Iris pigment epithelial cell (primary cell): ENCODE measurements around the gene SLC4A11.

Experiments used
- DNase-seq: peaks from one replicate; pipeline ENCODE4 v3.0.0-alpha.2; 2011; ENCODE audit warnings: low read depth

SLC4A11 gene

GRCh38 chr20:3239026-3239866 lies at the start of gene SLC4A11:
Gene SLC4A11, minus strand, starts transcription at chr20:3239190. Its CDS starts 53 bp downstream, at chr20:3239137.
- DNase-seq = peak; percentile 75

DNA sequence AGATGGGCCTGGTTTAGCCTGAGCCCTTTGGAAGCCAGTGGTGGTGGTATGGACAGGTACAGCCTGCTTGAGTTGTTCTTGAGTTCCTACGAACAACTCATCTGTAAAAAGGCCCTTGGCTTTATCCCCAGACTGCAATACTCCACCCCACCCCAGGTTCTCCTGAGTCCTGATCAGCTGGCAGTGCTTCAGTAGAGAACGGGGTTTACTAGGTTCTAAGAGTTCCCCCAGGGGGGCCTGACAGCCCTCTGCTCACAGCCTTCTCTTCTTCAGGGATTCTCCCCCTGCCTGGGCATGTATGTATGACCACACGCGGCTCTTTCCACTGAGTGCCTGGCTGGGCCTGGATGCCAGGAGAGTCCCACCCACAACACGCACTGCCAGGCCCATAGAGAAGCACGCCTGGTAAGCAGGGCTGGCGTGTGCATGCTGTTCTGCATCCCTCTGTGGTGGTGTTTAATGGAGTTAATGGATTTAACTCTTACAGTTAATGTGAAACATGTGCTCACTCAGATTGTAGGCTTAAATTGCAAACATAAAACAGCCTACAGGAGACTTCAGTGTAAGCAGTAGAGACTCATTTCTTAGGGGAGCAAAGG lies 44.3 kb upstream of the SLC4A11 start:
- DNase-seq = no peak

GRCh38 chr20:3282271-3283221 lies 43.6 kb upstream of the SLC4A11 start:
- no peak for DNase-seq

DNA sequence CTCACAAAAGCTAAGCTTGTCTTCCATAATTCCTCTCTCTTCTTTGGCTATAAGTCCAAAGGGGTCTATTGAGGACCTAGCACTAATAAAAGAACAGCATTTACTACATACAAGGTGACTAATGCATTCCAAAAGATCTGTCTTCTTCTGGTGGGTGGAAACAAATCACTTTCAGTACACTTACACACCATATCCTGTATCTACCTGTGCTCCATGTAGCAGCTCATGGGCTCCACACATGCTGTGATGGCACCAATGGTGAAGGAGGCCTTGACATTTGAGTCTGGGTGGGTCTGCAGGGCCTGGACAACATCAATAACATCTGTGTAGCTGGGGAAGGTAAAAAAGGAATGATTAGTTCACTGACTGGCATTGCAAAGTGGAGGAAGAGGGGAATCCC lies 42.4 kb upstream of the SLC4A11 start:
- peak; percentile 12 for DNase-seq

- no peak for DNase-seq
Measured at GRCh38 chr20:3279761-3280160, 40.8 kb upstream of the SLC4A11 start.

DNA sequence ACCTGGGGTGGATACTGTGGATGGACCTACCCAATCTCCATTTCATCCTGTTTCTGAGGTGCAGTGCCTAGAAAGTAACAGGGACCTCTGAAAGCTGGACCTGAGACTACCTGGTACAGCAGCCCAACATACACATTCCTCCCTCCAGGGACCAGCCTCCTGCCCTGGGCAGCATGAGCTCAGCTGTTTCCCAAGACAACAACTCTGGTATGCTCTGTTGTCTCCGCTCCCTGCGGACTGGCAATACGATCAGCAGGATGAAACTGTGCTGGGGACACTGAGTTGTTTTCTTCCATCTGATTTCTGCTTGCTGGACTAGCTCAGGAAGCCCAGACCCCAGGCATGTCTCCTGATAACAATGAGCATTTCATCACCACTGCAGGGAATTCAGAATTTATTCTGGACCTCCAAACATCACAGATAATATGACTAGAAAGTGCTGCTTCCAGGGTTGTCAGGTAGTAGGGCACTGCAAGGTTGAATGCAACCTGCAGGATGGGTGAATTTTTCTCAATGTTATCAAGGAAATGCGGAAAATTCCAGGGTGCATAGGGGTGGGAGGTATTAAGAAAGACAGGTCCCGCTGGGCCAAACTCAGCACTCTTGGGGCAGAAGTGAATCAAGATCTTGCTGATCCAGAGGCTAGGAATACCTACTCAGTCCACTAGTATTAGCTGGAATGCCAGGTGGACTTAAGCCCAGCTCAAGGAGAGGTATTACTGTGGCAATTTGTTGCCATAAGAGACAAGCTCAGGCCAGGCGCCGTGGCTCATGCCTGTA lies 38.9 kb upstream of the SLC4A11 start:
- DNase-seq = no peak

DNA sequence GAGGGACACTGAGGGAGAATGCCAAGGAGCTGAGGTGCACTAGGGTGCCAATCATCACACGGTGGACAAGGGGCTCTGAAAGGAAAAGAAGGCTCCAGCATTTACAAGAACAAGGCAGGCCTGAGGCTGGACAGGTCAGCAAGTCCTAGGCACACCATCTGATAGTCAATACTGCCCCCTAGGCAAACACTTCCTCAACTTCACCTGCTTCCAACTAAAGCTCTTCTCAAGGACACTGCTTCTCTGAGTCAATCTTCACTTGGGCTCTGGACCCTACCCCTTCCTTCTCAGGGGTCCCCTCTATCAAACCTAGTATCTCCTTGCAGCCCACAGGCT lies 37.7 kb upstream of the SLC4A11 start:
- peak; percentile 36 for DNase-seq

GRCh38 chr20:3275966-3276679 lies 37.1 kb upstream of the SLC4A11 start:
- no peak for DNase-seq

DNA sequence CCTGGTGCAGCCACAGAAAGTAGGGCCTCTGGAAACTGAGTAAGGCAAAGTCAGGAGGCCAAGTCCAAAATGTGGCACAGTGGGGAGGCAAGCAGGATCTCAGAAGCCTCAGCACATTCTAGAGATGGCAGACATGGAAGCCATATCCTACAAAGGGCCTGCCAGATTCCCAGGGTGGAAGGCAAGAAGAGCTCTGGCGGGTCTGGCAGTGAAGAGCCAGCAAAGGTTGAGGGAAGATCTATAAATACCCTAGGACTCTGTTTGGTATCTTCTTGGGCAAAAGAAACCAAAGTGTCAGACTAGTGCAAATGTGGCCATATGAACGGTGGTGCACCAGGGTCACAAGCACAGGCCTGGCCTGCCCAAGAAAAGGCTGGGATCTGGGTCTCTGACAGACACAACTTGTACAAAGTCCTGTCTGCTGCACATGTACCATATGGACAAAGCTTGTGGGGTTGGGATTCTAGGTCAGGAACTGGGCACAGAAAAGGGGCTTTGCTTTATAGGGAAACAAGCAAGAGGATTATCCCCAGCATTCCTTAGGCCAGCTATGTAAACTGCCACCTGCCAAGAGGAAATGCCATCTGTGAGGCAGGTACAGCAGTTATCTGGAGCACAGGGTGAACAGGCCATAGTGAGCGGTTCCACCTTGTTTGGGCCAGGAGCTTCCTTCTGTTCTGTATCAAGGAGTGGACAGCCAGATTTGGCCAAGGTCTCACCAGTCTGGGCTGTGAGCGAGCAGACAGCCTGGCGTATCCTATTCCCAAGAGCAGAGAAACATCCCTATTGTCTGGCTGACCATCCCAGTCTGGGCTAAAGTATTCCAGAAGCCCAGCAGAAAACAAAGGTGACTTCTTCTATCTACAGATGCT lies 36.3 kb upstream of the SLC4A11 start:
- DNase-seq = no peak

- no peak for DNase-seq
Measured at GRCh38 chr20:3273371-3273770, 34.4 kb upstream of the SLC4A11 start.

DNA sequence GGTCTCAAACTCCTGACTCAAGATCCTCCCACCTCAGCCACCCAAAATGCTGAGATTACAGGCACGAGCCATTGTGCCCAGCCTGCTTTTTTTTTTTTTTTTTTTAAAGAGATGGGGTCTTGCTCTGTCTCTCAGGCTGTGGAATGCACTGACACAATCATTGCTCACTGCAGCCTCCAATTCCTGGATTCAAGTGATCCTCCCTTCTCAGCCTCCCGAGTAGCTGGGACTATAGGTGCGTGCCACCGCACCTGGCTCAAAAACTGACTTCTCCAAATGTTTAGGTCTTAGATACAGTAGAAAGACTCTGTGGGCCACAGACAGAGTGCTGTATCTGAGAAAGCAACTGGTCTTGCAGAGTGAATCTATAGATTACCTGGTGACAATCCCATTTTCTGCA lies 31.1 kb upstream of the SLC4A11 start:
- DNase-seq = no peak

- peak; percentile 62 for DNase-seq
Measured at GRCh38 chr20:3262566-3262965, 23.6 kb upstream of the SLC4A11 start.

DNA sequence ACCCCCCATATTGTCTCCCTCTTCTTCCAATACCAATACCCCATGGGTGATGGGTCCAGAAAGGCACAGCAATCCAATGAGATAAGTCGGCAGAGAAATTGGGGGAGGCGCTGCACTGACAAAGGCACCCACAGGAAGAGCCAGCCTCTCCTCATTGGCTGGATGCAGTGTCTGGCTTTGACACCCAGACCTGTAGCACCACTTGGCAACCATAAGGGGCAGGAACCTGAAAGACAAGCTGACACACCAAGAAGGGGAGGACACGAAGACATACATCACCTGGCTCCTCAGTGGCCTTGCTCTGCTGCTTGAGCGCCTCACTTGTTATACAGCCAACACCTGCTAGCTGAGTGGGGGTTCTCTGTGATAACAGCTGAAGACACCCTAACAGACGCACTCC lies 19.4 kb upstream of the SLC4A11 start:
- no peak for DNase-seq

DNA sequence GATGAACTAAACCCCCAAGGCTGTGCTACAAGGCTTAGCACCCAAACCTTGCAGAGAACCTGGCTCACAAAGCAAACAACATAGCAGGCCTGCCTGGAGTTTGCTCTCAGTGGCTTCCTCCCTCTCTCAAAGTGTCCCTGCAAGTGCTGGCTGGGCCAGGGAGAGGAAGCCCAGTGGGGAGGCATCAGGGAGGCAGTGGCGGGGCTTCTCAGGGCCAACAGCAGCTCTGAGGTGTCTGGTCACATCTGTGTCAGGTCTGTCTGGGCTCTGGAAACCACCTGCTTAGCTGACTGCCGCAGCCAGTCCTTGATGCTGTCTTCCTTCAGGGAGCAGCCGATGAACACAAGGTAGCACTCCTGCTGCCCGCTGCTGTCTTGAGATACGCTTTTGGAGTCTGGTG lies 16.7 kb upstream of the SLC4A11 start:
- no peak for DNase-seq

GRCh38 chr20:3251806-3252205 lies 12.8 kb upstream of the SLC4A11 start:
- peak; percentile 34 for DNase-seq

- no peak for DNase-seq
Measured at GRCh38 chr20:3250091-3250504, 11.1 kb upstream of the SLC4A11 start.

DNA sequence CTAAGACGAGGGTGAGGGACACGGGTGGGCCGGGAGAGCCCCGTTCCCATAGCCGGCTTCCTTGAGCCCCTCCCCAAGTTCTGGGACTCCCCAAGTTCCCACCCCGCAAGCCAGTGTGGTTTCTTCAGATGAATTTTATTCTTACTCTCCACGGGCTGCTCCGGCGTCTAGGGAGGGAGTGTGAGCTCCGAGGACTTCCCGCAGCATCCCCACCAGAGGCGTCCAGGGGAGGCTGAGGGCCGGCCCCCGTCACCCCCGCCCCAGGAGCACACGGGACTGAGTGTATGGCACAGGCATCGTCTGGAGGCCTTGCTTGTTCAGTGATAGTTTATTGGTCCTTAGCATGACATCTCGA lies 10.0 kb upstream of the SLC4A11 start:
- DNase-seq = no peak

DNA sequence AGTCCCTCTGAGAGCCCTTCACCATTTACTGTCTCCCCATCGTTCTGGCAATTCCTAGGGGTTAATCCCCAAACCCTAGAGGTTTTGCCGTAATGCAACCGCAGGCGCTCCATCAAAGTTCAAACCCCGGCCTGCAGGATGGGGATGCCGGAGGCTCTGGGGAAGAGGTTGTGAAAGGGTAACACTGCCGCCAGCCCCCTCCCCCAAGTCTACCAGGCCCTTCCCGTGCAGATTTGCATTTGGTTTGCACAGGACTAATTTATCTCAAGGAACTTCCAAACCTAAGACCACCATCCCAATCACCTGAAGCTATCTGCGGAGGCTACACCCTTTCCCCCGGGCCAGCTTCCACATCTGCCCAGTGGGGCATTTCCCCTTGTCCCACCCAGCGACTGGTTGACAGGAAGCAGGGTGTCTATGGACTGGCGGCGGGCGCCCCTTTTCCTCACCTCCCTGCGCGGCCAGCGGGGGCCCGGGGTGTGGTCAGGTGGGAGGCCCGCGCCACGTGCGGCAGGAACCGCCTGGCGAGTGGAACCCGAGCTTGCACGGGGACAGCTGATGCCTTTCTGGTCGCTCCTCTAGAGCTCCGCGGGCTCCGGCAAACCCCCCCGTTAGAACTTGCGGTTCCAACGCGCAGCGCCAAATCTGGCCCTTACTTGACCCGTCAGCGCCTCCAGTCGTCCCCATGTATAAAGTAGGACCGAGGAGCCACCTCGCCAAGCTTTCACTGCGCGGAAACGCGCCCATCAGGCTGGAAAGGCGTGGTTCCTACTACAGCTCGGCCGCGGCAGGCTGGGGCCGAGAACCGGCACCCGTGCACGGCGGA lies 9.4 kb upstream of the SLC4A11 start:
- peak; percentile 43 for DNase-seq

GRCh38 chr20:3247638-3248037 lies 8.6 kb upstream of the SLC4A11 start:
- no peak for DNase-seq
